ENCODE results near the gene SAXO2. TPM values are rescaled to one million over a fixed set of nuclear protein-coding genes. Genes with fewer than 3 reads are reported as not detected.
"Not testable (repeated sequence)": the region's sequence is repeated elsewhere in the genome, so short reads cannot be mapped to it uniquely, and the experiment has no call there.

The SAXO2 gene
- total and polyA plus RNA-seq, 11 donors, result 0.32 to 3.6 (median 2.1) TPM; not detected in 1

DNA sequence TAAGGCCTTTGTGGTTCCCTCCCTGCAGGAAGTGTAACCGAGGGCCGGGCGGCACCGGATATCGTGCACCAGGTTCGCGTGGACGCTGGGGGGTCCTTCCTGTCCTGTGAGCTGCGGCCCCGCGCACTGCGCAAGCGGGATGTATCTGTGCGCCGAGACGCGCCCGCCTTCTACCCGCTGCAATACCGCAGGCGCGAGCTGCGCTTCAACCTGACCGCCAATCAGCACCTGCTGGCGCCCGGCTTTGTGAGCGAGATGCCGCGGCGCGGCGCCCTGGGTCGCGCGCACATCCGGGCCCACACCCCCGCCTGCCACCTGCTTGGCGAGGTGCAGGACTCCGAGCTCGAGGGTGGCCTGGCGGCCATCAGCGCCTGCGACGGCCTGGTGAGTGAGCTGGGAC, 35.9 kb downstream of the SAXO2 start:
- peak overlapping the region in 1 of 12 donors; percentile 20 for H3K4me3 ChIP-seq
- H3K27ac ChIP-seq, result peak overlapping the region in 1 of 12 donors; percentile 42
- H3K36me3 ChIP-seq, result no peaks in the 10 kb centered on the region
- H3K9me3 ChIP-seq, result no peaks in the 10 kb centered on the region
- TF ChIP-seq POLR2A (IDR thresholded peaks at IDR 0.05), result no peak
- no peak for TF ChIP-seq CTCF (IDR thresholded peaks at IDR 0.05)
- 26 to 47% (median 31%) methylated on average over 12 to 44 of the region's 44 CpGs for WGBS, 4 donors
- H3K27me3 ChIP-seq, result no peaks in the 10 kb centered on the region
- H3K4me1 ChIP-seq, result peaks cover 0 to 16% (median 0%) of the 10 kb centered on the region in 12 donors
- peak in 1 of 5 donors; percentile 71 for DNase-seq
- intact Hi-C loops (cut with DNase I), result no loop called here
- no peak for ATAC-seq

DNA sequence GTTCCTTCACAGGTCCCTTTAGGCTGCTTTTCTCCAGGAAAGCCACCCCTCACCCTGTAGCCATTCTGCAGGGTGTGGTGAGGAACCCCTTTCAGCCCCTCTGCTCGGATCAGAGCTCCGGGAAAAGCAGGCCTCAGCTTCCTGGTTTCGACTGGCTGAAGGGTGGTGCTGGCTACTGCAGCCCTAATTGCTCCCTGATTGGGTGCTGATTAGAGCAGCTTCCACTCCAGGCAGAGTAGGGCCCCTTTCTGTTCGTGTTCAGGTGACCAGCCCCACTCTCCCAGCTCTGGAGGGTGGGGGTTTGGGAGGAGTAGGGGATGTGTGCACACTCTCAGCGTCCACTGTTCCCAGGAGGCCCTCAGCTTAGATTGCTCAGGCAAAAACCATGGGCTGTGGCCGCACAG, 36.9 kb downstream of the SAXO2 start:
- H3K4me1 ChIP-seq, result peaks cover 0 to 16% (median 0%) of the 10 kb centered on the region in 12 donors
- 70 to 82% (median 75%) methylated on average over 3 to 4 of the region's 6 CpGs for WGBS, 4 donors
- peak in 1 of 4 donors; percentile 12 for ATAC-seq
- H3K4me3 ChIP-seq; H3K9me3 ChIP-seq; H3K36me3 ChIP-seq; H3K27ac ChIP-seq; intact Hi-C loops (cut with DNase I); H3K27me3 ChIP-seq; DNase-seq: not testable (repeated sequence)

DNA sequence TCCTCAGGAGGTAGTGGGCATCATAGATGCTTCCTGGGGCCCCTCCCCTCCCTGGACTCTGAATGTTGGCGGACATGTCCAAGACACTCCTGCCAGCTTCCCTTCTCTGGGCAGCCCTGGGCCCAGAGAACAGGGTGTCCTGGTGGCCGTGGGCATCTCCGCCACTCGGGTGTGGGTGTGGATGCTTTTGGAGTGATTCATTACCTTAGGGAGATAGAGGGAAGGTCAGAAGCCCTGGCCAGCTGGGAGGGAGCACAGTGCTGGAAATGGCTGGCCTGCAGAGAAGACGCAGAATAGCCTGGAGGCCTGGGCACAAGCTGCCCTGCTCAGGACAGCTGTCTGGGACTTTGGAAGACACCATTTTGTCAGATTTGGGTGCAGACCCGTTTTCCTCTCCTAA, 37.7 kb downstream of the SAXO2 start:
- ATAC-seq, result peak; percentile 78 to 94 (median 84)
- Histone ChIP-seq H3K4me1 (peaks cover 0 to 16% (median 0%) of the 10 kb centered on the region in 12 donors), H3K27ac (peak overlapping the region in 4 of 12 donors; percentile 46 to 67 (median 63))
- WGBS, 4 donors, result 42 to 64% (median 46%) methylated on average over 1 to 6 of the region's 6 CpGs
- H3K27me3 ChIP-seq; intact Hi-C loops (cut with DNase I); H3K9me3 ChIP-seq; H3K4me3 ChIP-seq; H3K36me3 ChIP-seq: not testable (repeated sequence)
- peak in 2 of 5 donors; percentile 61 to 72 for DNase-seq

DNA sequence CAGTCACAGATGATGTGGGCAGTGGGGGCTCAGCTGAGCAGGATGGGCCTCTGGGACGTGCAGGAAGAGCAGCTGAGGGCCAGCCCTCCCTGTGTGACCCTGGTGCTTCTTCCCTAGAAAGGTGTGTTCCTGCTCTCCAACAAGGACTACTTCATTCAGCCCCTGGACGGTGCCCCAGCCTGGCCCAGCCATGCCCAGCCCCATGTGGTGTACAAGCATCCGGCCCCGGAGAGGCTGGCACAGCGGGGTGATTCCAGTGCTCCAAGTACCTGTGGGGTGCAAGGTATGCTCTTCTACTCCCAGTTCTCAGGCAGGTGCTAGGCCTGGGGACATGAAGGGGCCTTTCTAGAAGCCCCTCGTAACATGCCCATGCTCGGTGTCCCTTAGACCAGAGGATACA, 38.3 kb downstream of the SAXO2 start:
- TF ChIP-seq POLR2A (IDR thresholded peaks at IDR 0.05), result no peak
- TF ChIP-seq CTCF (IDR thresholded peaks at IDR 0.05), result no peak
- Histone ChIP-seq H3K27me3 (no peaks in the 10 kb centered on the region), H3K9me3 (no peaks in the 10 kb centered on the region), H3K27ac (peak overlapping the region in 4 of 12 donors; percentile 46 to 67 (median 63)), H3K4me1 (peaks cover 0 to 16% (median 0%) of the 10 kb centered on the region in 12 donors), H3K4me3 (no peak overlapping the region), H3K36me3 (no peaks in the 10 kb centered on the region)
- DNase-seq, result no peak
- no peak for ATAC-seq
- intact Hi-C loops (cut with DNase I), result no loop called here
- WGBS, 4 donors, result 73 to 90% (median 87%) methylated on average over 6 to 7 of the region's 7 CpGs

DNA sequence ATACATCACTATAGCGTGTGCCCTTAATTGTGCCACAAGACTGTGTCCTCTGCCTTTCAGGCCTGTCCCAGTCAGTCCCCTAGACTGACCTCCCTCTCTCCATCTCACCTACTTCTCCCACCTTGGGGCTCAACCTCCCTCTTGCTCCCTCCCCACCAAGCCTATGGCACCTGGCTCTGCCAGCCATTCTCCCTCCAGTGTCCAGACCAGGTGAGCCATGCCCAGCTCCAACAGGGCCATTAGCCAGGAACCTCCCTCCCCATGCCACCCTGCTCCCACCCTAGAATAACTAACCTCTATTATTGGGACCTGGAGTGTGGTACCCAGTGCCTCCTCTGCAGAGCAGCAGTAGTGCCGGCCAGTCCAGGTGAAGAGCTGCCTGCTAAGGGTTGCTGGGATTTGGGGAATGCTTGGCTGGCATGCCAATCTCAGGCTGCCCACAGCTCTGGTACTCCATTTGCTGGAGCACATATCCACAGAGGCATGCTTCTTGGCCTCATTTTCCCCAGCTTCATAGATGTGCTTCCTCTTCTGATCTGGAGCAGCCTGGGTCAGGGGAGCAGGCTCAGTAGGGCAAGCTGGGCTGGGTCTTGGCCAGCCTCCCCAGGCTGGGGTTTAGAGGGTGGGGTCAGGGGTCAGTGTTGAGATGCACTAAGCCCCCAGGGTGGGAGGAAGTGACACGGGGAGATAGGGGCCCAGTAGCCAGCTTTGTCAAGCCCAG, 38.8 kb downstream of the SAXO2 start:
- intact Hi-C loops (cut with DNase I), result no loop called here
- DNase-seq, result no peak
- no peaks in the 10 kb centered on the region for H3K9me3 ChIP-seq
- H3K36me3 ChIP-seq, result no peaks in the 10 kb centered on the region
- H3K27me3 ChIP-seq, result no peaks in the 10 kb centered on the region
- H3K4me3 ChIP-seq, result no peak overlapping the region
- ATAC-seq, result no peak
- H3K27ac ChIP-seq, result peak overlapping the region in 1 of 12 donors; percentile 67
- WGBS, 4 donors, result 76 to 88% (median 82%) methylated on average over 3 of the region's 3 CpGs
- H3K4me1 ChIP-seq, result peaks cover 0 to 16% (median 0%) of the 10 kb centered on the region in 12 donors
- TF ChIP-seq CTCF (IDR thresholded peaks at IDR 0.05), result no peak
- no peak for TF ChIP-seq POLR2A (IDR thresholded peaks at IDR 0.05)

All from heart left ventricle (tissue), 16 donors.